IMR-90 (cell line): ENCODE measurements around the gene OLFM4. TPM values are rescaled to one million over a fixed set of nuclear protein-coding genes. Genes with fewer than 3 reads are reported as not detected.

Source experiments
- ATAC-seq: fragments of 200-7000 bp; cut with Tn5 transposase; 2 replicates; pipeline ENCODE4 v1.9.1; 2020; ENCODE audit warnings: low read depth, mild to moderate bottlenecking, moderate library complexity
- BruUV-seq: library from RNA; stranded (reverse); fragments of 400-500 nt; replicated peaks from 2 replicates; lab custom pipeline; 2021; lab: Mats Ljungman, UMichigan
- CTCF ChIA-PET: fragments of 300-600 bp; formaldehyde crosslinking; extraction: SDS; loops from one replicate; lab custom pipeline; 2021; ENCODE audit warnings: antibody characterized with exemption; lab: Yijun Ruan, JAX
- POLR2A ChIA-PET: fragments of 300-600 bp; sonication (Branson Sonifier 250); formaldehyde crosslinking; loops from one replicate; lab custom pipeline; 2022; ENCODE audit warnings: antibody characterized with exemption; ENCODE audit not compliant: unreplicated experiment; lab: Charles Lee
- DNase-seq: peaks from one replicate; pipeline ENCODE4 v3.0.0; 2013
- H2AFZ ChIP-seq: replicated peaks from 2 replicates; pipeline ENCODE3; 2013; ENCODE audit warnings: low read length, mild to moderate bottlenecking; ENCODE audit not compliant: poor library complexity
- H2AK5ac ChIP-seq: 2 replicates; pipeline ENCODE4 v1.6.1; 2013; ENCODE audit warnings: low read depth, low read length, inconsistent platforms
- H2AK9ac ChIP-seq: replicated peaks from 2 replicates; pipeline ENCODE3; 2013; ENCODE audit warnings: mild to moderate bottlenecking, low read depth, low read length, moderate library complexity; ENCODE audit not compliant: poor library complexity
- H2BK120ac ChIP-seq: 2 replicates; pipeline ENCODE4 v1.6.1; 2013; ENCODE audit warnings: low read depth, low read length, inconsistent platforms
- H2BK15ac ChIP-seq: 3 replicates; pipeline ENCODE4 v1.6.1; 2013; ENCODE audit warnings: low read depth, low read length, inconsistent platforms
- H2BK20ac ChIP-seq: 2 replicates; pipeline ENCODE4 v1.6.1; 2013; ENCODE audit warnings: low read depth, mild to moderate bottlenecking, inconsistent platforms, low read length, moderate library complexity
- H2BK5ac ChIP-seq: 2 replicates; pipeline ENCODE4 v1.6.1; 2013; ENCODE audit warnings: mild to moderate bottlenecking, low read depth, low read length, inconsistent platforms; ENCODE audit not compliant: poor library complexity, severe bottlenecking
- H3K14ac ChIP-seq: replicated peaks from 2 replicates; pipeline ENCODE4 v1.6.1; 2013; ENCODE audit warnings: low read depth, low read length, inconsistent platforms
- H3K18ac ChIP-seq: 2 replicates; pipeline ENCODE4 v1.6.1; 2013; ENCODE audit warnings: low read depth, low read length, control low read depth
- H3K23ac ChIP-seq: 2 replicates; pipeline ENCODE4 v1.6.1; 2013; ENCODE audit warnings: low read depth, low read length, inconsistent platforms
- H3K27ac ChIP-seq: 2 replicates; pipeline ENCODE4 v1.5.1; 2013; ENCODE audit warnings: mild to moderate bottlenecking, control low read depth, low read length; ENCODE audit not compliant: insufficient read depth
- H3K27me3 ChIP-seq: 2 replicates; pipeline ENCODE4 v1.6.1; 2013; ENCODE audit warnings: low read length; ENCODE audit not compliant: control insufficient read depth, insufficient read depth
- H3K36me3 ChIP-seq: 2 replicates; pipeline ENCODE4 v1.6.1; 2013; ENCODE audit warnings: low read length, mixed read lengths; ENCODE audit not compliant: control insufficient read depth, insufficient read depth
- H3K4ac ChIP-seq: 2 replicates; pipeline ENCODE4 v1.6.1; 2013; ENCODE audit warnings: low read depth, low read length, inconsistent platforms
- H3K4me1 ChIP-seq: 2 replicates; pipeline ENCODE4 v1.6.1; 2013; ENCODE audit warnings: low read length, mixed read lengths; ENCODE audit not compliant: control insufficient read depth, insufficient read depth
- H3K4me2 ChIP-seq: 2 replicates; pipeline ENCODE4 v1.6.1; 2013; ENCODE audit warnings: low read depth, mild to moderate bottlenecking, control low read depth, low read length, moderate library complexity
- H3K4me3 ChIP-seq: 2 replicates; pipeline ENCODE4 v1.5.1; 2013; ENCODE audit warnings: low read depth, mild to moderate bottlenecking, control low read depth, low read length, moderate library complexity; ENCODE audit not compliant: insufficient read depth
- H3K56ac ChIP-seq: 2 replicates; pipeline ENCODE4 v1.6.1; 2013; ENCODE audit warnings: low read length, inconsistent platforms; ENCODE audit not compliant: insufficient read depth; ENCODE audit errors: extremely low read depth
- H3K79me1 ChIP-seq, 2 experiments: 2 replicates each; pipeline ENCODE4 v1.6.1; 2013; ENCODE audit warnings: low read length in 2 of 2, inconsistent platforms in 1 of 2, low read depth in 1 of 2
- H3K9ac ChIP-seq: 2 replicates; pipeline ENCODE4 v1.6.1; 2013; ENCODE audit warnings: low read depth, low read length, control low read depth
- H3K9me1 ChIP-seq: 2 replicates; pipeline ENCODE4 v1.6.1; 2013; ENCODE audit warnings: low read length, inconsistent platforms; ENCODE audit not compliant: insufficient read depth
- H3K9me3 ChIP-seq: 2 replicates; pipeline ENCODE4 v1.6.1; 2013; ENCODE audit warnings: low read length; ENCODE audit not compliant: control insufficient read depth, insufficient read depth
- H4K20me1 ChIP-seq: 2 replicates; pipeline ENCODE4 v1.6.1; 2013; ENCODE audit warnings: low read length, inconsistent platforms; ENCODE audit not compliant: insufficient read depth
- H4K5ac ChIP-seq: 2 replicates; pipeline ENCODE4 v1.6.1; 2013; ENCODE audit warnings: mild to moderate bottlenecking, low read depth, low read length, control low read depth
- H4K8ac ChIP-seq, 2 experiments: 2 replicates each; pipeline ENCODE4 v1.6.1; 2013; ENCODE audit warnings: low read depth in 2 of 2, low read length in 2 of 2, control low read depth in 1 of 2, inconsistent platforms in 1 of 2
- H4K91ac ChIP-seq: 2 replicates; pipeline ENCODE4 v1.6.1; 2013; ENCODE audit warnings: low read depth, low read length, inconsistent platforms; ENCODE audit not compliant: insufficient read depth
- BHLHE40 ChIP-seq: fragments of 150-350 bp; IDR thresholded peaks from 2 replicates; pipeline ENCODE4 v1.6.1; 2016; ENCODE audit warnings: mild to moderate bottlenecking, low read depth, low read length
- CEBPB ChIP-seq: IDR thresholded peaks from 2 replicates; pipeline ENCODE4 v1.6.1; 2012; ENCODE audit warnings: low read depth, low read length, improper control_type of control experiment
- CHD1 ChIP-seq: IDR thresholded peaks from 2 replicates; pipeline ENCODE4 v1.6.1; 2012; ENCODE audit warnings: low read depth, low read length, improper control_type of control experiment
- FOS ChIP-seq: fragments of 150-350 bp; IDR thresholded peaks from 2 replicates; pipeline ENCODE4 v1.6.1; 2016; ENCODE audit warnings: low read depth, low read length
- MAFK ChIP-seq: IDR thresholded peaks from 2 replicates; pipeline ENCODE4 v1.6.1; 2012; ENCODE audit warnings: low read depth, low read length, improper control_type of control experiment
- MAZ ChIP-seq: IDR thresholded peaks from 2 replicates; pipeline ENCODE4 v1.6.1; 2012; ENCODE audit warnings: low read depth, mild to moderate bottlenecking, low read length, improper control_type of control experiment, moderate library complexity, borderline replicate concordance
- MXI1 ChIP-seq: IDR thresholded peaks from 2 replicates; pipeline ENCODE4 v1.6.1; 2012; ENCODE audit warnings: low read depth, mild to moderate bottlenecking, low read length, moderate library complexity, borderline replicate concordance
- NFE2L2 ChIP-seq: fragments of 150-350 bp; IDR thresholded peaks from 2 replicates; pipeline ENCODE4 v1.6.1; 2016; ENCODE audit warnings: low read depth, mild to moderate bottlenecking, low read length
- POLR2A ChIP-seq: IDR thresholded peaks from 2 replicates; pipeline ENCODE4 v1.6.1; 2012; ENCODE audit warnings: mild to moderate bottlenecking, low read depth, low read length
- RAD21 ChIP-seq: IDR thresholded peaks from 2 replicates; pipeline ENCODE4 v1.6.1; 2012; ENCODE audit warnings: low read length, improper control_type of control experiment
- RCOR1 ChIP-seq: IDR thresholded peaks from 2 replicates; pipeline ENCODE4 v1.6.1; 2012; ENCODE audit warnings: mild to moderate bottlenecking, low read length, improper control_type of control experiment; ENCODE audit not compliant: insufficient replicate concordance
- RFX5 ChIP-seq: IDR thresholded peaks from 2 replicates; pipeline ENCODE4 v1.8.0; 2012; ENCODE audit warnings: low read depth, mild to moderate bottlenecking, low read length, moderate library complexity
- SMC3 ChIP-seq: fragments of 150-350 bp; IDR thresholded peaks from 2 replicates; pipeline ENCODE4 v1.6.1; 2016; ENCODE audit warnings: low read depth, mild to moderate bottlenecking, antibody characterized with exemption, low read length, moderate library complexity
- dilution Hi-C: fragments of 300-500 bp; cut with HindIII; formaldehyde crosslinking; loops from one replicate; pipeline ENCODE4 v1.14.3; 2018; ENCODE audit warnings: low sequenced_read_pairs; ENCODE audit not compliant: unreplicated experiment
- in situ Hi-C: fragments of 300-500 bp; cut with MboI; formaldehyde crosslinking; loops from 3 replicates; pipeline ENCODE4 v1.14.3; 2019; ENCODE audit warnings: low sequenced_read_pairs, inconsistent platforms, mixed read lengths
- intact Hi-C: fragments of 100-400 bp; cut with micrococcal nuclease; formaldehyde crosslinking; loops from 2 replicates; pipeline ENCODE4 v1.10.0; 2022
- polyA plus RNA-seq, 3 experiments: library from polyadenylated mRNA; depleted of rRNA; stranded (reverse); fragments of >200 nt; gene quantifications; 2 replicates each; pipeline ENCODE4 v1.2.3, GENCODE V29; 2012; ENCODE audit warnings: low replicate concordance in 1 of 3
- total RNA-seq: library from RNA; depleted of rRNA; stranded (reverse); fragments of >200 nt; gene quantifications from 2 replicates; pipeline ENCODE4 v1.2.3, GENCODE V29; 2012
- TF ChIP-seq, protein P1 (sequence below): fragments of 150-350 bp; IDR thresholded peaks from 2 replicates; pipeline ENCODE4 v1.6.1; 2016; ENCODE audit warnings: low read depth, mild to moderate bottlenecking, low read length, moderate library complexity, borderline replicate concordance
- TF ChIP-seq, protein P2 (sequence below): conservative IDR thresholded peaks from 2 replicates; pipeline ENCODE4 v1.5.1; 2012; ENCODE audit warnings: mild to moderate bottlenecking, low read depth, low read length, improper control_type of control experiment
- TF ChIP-seq, protein P3 (sequence below): fragments of 150-350 bp; IDR thresholded peaks from 2 replicates; pipeline ENCODE4 v1.6.1; 2017; ENCODE audit warnings: mild to moderate bottlenecking, antibody characterized with exemption, low read length, low read depth

Gene OLFM4
- total and polyA plus RNA-seq, 2 of the 4 experiments (the other 2 are of a cell fraction), result not detected

DNA sequence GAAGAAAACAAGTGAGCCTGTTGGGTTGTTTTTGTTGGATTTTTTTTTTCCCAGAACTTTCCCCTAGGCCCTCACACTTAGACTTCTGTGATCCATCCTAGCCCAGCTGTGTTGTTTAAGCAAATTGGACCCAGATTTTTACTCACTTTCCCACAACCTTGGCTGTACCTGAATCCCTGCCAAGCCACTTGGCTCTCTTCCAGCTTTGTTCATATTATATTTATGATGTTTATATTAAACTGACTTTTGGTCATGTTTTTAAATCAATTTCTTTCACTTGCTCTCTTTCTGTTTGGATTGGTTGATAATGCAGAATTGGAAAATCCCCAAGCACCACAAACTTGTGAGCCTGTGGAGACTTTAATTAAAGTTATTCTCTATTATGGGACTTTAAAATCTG is 16.6 kb downstream of the OLFM4 start:
- H4K5ac ChIP-seq, result no peak overlapping the region
- POLR2A ChIA-PET, result no interaction called here

More for the DNA sequence above, 16.6 kb downstream of the OLFM4 start:
- Histone ChIP-seq H2BK20ac (no peak overlapping the region), H3K79me1 (no peaks in the 10 kb centered on the region), H2AK9ac (no peak overlapping the region), H3K23ac (no peak overlapping the region), H3K56ac (no peak overlapping the region), H3K4me1 (no peaks in the 10 kb centered on the region), H3K4me3 (no peak overlapping the region), H2AK5ac (no peak overlapping the region), H3K36me3 (no peaks in the 10 kb centered on the region), H2BK15ac (no peak overlapping the region), H2BK5ac (no peak overlapping the region), H3K27ac (no peak overlapping the region), H3K9me3 (no peaks in the 10 kb centered on the region; the same call in 1 of the 2 replicates), H4K91ac (no peak overlapping the region), H3K27me3 (no peaks in the 10 kb centered on the region), H3K18ac (no peak overlapping the region), H4K20me1 (no peaks in the 10 kb centered on the region), H3K14ac (no peak overlapping the region), H3K4ac (no peak overlapping the region), H3K4me2 (no peak overlapping the region), H3K9ac (no peak overlapping the region), H4K8ac (no peak overlapping the region), H3K9me1 (no peaks in the 10 kb centered on the region), H2AFZ (no peak overlapping the region), H2BK120ac (no peak overlapping the region)
- intact Hi-C loops (no loop called here), in situ Hi-C loops (no loop called here), dilution Hi-C loops (no loop called here)
- no TSS peak for BruUV-seq
- TF ChIP-seq RAD21 (no peak), MXI1 (no peak), MAZ (no peak), SMC3 (no peak), NFE2L2 (no peak), RFX5 (no peak), CEBPB (no peak), MAFK (no peak), FOS (no peak), CHD1 (no peak), BHLHE40 (no peak), POLR2A (no peak), RCOR1 (no peak)
- TF ChIP-seq, protein P1, sequence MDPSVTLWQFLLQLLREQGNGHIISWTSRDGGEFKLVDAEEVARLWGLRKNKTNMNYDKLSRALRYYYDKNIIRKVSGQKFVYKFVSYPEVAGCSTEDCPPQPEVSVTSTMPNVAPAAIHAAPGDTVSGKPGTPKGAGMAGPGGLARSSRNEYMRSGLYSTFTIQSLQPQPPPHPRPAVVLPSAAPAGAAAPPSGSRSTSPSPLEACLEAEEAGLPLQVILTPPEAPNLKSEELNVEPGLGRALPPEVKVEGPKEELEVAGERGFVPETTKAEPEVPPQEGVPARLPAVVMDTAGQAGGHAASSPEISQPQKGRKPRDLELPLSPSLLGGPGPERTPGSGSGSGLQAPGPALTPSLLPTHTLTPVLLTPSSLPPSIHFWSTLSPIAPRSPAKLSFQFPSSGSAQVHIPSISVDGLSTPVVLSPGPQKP, result no peak
- TF ChIP-seq, protein P2, sequence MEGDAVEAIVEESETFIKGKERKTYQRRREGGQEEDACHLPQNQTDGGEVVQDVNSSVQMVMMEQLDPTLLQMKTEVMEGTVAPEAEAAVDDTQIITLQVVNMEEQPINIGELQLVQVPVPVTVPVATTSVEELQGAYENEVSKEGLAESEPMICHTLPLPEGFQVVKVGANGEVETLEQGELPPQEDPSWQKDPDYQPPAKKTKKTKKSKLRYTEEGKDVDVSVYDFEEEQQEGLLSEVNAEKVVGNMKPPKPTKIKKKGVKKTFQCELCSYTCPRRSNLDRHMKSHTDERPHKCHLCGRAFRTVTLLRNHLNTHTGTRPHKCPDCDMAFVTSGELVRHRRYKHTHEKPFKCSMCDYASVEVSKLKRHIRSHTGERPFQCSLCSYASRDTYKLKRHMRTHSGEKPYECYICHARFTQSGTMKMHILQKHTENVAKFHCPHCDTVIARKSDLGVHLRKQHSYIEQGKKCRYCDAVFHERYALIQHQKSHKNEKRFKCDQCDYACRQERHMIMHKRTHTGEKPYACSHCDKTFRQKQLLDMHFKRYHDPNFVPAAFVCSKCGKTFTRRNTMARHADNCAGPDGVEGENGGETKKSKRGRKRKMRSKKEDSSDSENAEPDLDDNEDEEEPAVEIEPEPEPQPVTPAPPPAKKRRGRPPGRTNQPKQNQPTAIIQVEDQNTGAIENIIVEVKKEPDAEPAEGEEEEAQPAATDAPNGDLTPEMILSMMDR, result no peak
- TF ChIP-seq, protein P3, sequence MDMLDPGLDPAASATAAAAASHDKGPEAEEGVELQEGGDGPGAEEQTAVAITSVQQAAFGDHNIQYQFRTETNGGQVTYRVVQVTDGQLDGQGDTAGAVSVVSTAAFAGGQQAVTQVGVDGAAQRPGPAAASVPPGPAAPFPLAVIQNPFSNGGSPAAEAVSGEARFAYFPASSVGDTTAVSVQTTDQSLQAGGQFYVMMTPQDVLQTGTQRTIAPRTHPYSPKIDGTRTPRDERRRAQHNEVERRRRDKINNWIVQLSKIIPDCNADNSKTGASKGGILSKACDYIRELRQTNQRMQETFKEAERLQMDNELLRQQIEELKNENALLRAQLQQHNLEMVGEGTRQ, result no peak
- ATAC-seq (no peak), DNase-seq (no peak)
- CTCF ChIA-PET, result interaction anchor here (0.6 kb wide), 1 partner anchor 11 kb away, joined by 5 read pairs; no protein-coding TSS in a partner anchor
